Measurements from ENCODE around the gene C6orf58. TPM values are rescaled to one million over a fixed set of nuclear protein-coding genes. Genes with fewer than 3 reads are reported as not detected.

C6orf58 gene
- total RNA-seq, 1 donor from 2014 or later = not detected

DNA sequence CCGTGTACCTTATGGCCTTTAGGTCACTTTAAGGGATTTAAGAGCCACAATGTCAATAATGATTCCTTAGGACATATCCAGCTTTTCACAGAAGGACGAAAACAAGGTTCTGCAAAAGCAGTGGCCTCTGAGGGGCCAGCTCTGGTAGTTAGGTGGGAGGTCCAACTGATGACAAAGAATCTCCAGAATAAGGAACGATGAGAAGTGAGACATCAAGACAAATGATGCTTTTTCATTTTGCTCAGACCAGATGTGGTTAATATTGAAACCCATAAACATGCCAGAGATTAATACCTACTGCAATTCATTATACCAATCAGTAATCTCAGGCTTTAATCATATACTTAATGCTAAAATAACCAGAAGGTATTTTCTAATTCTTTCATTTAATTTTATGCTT is 1.9 kb downstream of the C6orf58 start:
- Mint-ChIP-seq H3K4me1 (ENCODE audit: low read depth, unreplicated experiment) (no peaks in the 10 kb centered on the region), H3K27ac (ENCODE audit: unreplicated experiment) (no peak overlapping the region), H3K36me3 (ENCODE audit: unreplicated experiment) (no peaks in the 10 kb centered on the region), H3K9me3 (ENCODE audit: unreplicated experiment) (no peaks in the 10 kb centered on the region), H3K27me3 (ENCODE audit: unreplicated experiment) (peaks cover 3% of the 10 kb centered on the region), H3K4me3 (ENCODE audit: unreplicated experiment) (no peak overlapping the region)
- TF ChIP-seq, protein P1, sequence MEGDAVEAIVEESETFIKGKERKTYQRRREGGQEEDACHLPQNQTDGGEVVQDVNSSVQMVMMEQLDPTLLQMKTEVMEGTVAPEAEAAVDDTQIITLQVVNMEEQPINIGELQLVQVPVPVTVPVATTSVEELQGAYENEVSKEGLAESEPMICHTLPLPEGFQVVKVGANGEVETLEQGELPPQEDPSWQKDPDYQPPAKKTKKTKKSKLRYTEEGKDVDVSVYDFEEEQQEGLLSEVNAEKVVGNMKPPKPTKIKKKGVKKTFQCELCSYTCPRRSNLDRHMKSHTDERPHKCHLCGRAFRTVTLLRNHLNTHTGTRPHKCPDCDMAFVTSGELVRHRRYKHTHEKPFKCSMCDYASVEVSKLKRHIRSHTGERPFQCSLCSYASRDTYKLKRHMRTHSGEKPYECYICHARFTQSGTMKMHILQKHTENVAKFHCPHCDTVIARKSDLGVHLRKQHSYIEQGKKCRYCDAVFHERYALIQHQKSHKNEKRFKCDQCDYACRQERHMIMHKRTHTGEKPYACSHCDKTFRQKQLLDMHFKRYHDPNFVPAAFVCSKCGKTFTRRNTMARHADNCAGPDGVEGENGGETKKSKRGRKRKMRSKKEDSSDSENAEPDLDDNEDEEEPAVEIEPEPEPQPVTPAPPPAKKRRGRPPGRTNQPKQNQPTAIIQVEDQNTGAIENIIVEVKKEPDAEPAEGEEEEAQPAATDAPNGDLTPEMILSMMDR (IDR thresholded peaks at IDR 0.05; ENCODE audit: partially characterized antibody, unreplicated experiment) = no peak
- no peak for DNase-seq

DNA sequence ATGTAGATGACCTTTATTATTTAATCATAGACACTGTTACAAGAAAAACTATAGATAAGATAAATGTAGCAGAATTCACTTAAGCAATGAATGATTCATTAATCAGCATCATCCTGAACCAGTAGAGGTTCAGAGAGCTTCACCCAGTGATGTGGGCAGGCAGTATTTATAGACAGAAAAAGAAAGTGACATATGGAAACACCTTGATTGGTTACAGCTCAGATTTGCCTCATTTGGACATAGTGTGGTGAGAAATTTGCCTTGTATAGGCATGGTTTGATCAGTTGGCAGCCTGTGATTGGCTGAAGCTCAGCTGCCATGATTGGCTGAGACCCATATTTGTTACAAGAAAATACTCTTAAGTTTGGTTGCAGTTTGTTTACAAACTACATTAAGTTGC is 4.6 kb downstream of the C6orf58 start:
- no peak for DNase-seq
- H3K27ac Mint-ChIP-seq (ENCODE audit: unreplicated experiment) = no peak overlapping the region
- H3K27me3 Mint-ChIP-seq (ENCODE audit: unreplicated experiment) = peaks cover 3% of the 10 kb centered on the region
- H3K4me1 Mint-ChIP-seq (ENCODE audit: low read depth, unreplicated experiment) = no peaks in the 10 kb centered on the region
- TF ChIP-seq, protein P1 (IDR thresholded peaks at IDR 0.05; ENCODE audit: partially characterized antibody, unreplicated experiment) = no peak
- no peaks in the 10 kb centered on the region for H3K36me3 Mint-ChIP-seq (ENCODE audit: unreplicated experiment)
- no peak overlapping the region for H3K4me3 Mint-ChIP-seq (ENCODE audit: unreplicated experiment)
- no peaks in the 10 kb centered on the region for H3K9me3 Mint-ChIP-seq (ENCODE audit: unreplicated experiment)

DNA sequence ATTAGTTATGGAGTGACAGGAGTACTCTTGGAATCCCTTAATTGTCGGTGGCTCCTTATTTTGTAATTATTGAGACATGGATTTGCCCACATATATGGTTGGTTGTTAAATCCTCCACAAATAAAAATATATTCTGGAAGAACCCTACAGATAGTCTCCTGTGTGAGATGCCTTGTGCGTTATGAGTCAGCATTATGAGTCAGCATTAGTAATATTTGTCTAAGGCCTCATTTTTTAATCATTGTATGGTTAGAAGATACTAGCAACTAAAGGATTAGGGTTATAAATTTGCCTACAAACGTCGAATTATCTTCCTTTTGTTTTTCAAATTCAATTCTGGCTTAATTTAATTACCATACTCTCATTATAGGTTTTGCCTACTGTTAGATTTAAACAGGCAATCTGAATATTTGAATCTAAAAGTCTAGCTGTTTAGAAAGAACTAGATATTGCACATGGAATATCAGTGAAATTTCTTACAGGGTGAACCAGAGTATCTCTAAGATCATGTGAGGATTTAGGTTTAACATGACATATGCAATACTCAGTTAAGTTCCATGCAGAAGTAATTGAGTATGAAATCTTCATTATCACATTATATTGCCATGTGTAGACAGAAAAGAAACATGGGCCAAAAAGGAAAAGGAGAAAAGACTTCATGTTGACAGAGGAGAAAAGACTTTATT is 5.9 kb downstream of the C6orf58 start:
- no peaks in the 10 kb centered on the region for H3K36me3 Mint-ChIP-seq (ENCODE audit: unreplicated experiment)
- no peaks in the 10 kb centered on the region for H3K4me1 Mint-ChIP-seq (ENCODE audit: low read depth, unreplicated experiment)
- TF ChIP-seq, protein P1 (IDR thresholded peaks at IDR 0.05; ENCODE audit: partially characterized antibody, unreplicated experiment) = no peak
- no peaks in the 10 kb centered on the region for H3K9me3 Mint-ChIP-seq (ENCODE audit: unreplicated experiment)
- DNase-seq = no peak
- H3K27ac Mint-ChIP-seq (ENCODE audit: unreplicated experiment) = no peak overlapping the region
- H3K27me3 Mint-ChIP-seq (ENCODE audit: unreplicated experiment) = no peaks in the 10 kb centered on the region
- no peak overlapping the region for H3K4me3 Mint-ChIP-seq (ENCODE audit: unreplicated experiment)

DNA sequence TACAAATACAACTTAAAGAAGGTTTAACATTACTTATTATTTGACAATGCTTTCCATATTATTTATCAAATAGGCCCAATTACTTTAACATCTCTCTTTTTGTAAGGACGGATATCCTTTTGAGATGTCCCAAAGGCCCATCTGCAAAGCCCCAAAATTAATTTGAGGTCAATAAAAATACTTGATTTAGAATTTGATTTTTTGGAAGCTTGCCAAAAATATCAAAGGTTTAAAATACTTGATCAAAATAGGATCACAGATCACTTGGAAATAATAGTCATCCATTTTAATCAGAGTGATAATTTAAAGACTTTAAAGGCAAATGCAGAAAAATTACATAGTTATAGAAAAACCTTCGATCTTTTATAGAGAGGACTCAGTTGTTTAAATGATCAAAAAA is 8.1 kb downstream of the C6orf58 start:
- no peak overlapping the region for H3K4me3 Mint-ChIP-seq (ENCODE audit: unreplicated experiment)
- no peaks in the 10 kb centered on the region for H3K4me1 Mint-ChIP-seq (ENCODE audit: low read depth, unreplicated experiment)
- no peaks in the 10 kb centered on the region for H3K36me3 Mint-ChIP-seq (ENCODE audit: unreplicated experiment)
- H3K27me3 Mint-ChIP-seq (ENCODE audit: unreplicated experiment) = no peaks in the 10 kb centered on the region
- no peak for DNase-seq
- no peak overlapping the region for H3K27ac Mint-ChIP-seq (ENCODE audit: unreplicated experiment)
- TF ChIP-seq, protein P1 (IDR thresholded peaks at IDR 0.05; ENCODE audit: partially characterized antibody, unreplicated experiment) = no peak
- H3K9me3 Mint-ChIP-seq (ENCODE audit: unreplicated experiment) = no peaks in the 10 kb centered on the region

DNA sequence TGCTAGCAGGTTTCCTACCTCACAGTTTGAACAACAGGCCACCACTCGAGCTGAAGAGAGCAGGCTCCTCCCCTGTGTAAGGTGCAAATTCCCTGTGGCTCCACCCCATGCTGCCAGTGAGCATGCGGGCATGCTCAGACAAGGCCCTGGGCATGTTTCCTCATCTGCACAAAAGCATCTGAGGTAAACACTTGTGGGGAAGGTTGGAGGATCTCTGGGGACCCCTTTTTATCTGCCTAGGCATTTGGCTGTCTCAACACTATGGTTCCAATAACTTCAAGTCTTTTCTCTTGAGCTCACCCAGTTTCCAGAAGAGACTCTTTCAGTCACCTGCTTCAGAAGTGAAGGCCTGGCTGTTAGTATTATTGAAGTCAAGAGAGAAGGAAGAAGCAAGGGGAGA is 9.4 kb downstream of the C6orf58 start:
- Mint-ChIP-seq H3K9me3 (ENCODE audit: unreplicated experiment) (no peaks in the 10 kb centered on the region), H3K36me3 (ENCODE audit: unreplicated experiment) (no peaks in the 10 kb centered on the region), H3K4me1 (ENCODE audit: low read depth, unreplicated experiment) (no peaks in the 10 kb centered on the region), H3K27ac (ENCODE audit: unreplicated experiment) (no peak overlapping the region), H3K4me3 (ENCODE audit: unreplicated experiment) (no peak overlapping the region), H3K27me3 (ENCODE audit: unreplicated experiment) (no peaks in the 10 kb centered on the region)
- DNase-seq = no peak
- TF ChIP-seq, protein P1 (IDR thresholded peaks at IDR 0.05; ENCODE audit: partially characterized antibody, unreplicated experiment) = no peak
